GM12891 (cell line): ENCODE measurements around the gene MICALL2.

Source experiments
- DNase-seq: peaks from one replicate; pipeline ENCODE4 v3.0.0; 2011; ENCODE audit warnings: low spot score; ENCODE audit not compliant: insufficient read length
- FAIRE-seq: peaks from 2 replicates; lab custom pipeline; 2011; peaks lifted over from hg19 to GRCh38; lab: Jason Lieb, UNC
- PAX5 ChIP-seq: IDR thresholded peaks from 2 replicates; pipeline ENCODE4 v1.6.1; 2011; ENCODE audit warnings: low read length, moderate library complexity, mild to moderate bottlenecking; ENCODE audit not compliant: insufficient read depth, severe bottlenecking
- POLR2A ChIP-seq: IDR thresholded peaks from 2 replicates; pipeline ENCODE4 v1.6.1; 2011; ENCODE audit warnings: low read depth, low read length, control low read depth
- POLR2AphosphoS5 ChIP-seq: IDR thresholded peaks from 2 replicates; pipeline ENCODE4 v1.6.1; 2011; ENCODE audit warnings: low read depth, low read length, control low read depth
- POU2F2 ChIP-seq: IDR thresholded peaks from 2 replicates; pipeline ENCODE4 v1.6.1; 2011; ENCODE audit warnings: low read depth, mild to moderate bottlenecking, control low read depth, low read length, moderate library complexity
- SPI1 ChIP-seq: IDR thresholded peaks from 2 replicates; pipeline ENCODE4 v1.6.1; 2011; ENCODE audit warnings: low read depth, low read length, control low read depth
- TAF1 ChIP-seq: IDR thresholded peaks from 2 replicates; pipeline ENCODE4 v1.6.1; 2011; ENCODE audit warnings: low read depth, low read length, control low read depth

Gene MICALL2

DNA sequence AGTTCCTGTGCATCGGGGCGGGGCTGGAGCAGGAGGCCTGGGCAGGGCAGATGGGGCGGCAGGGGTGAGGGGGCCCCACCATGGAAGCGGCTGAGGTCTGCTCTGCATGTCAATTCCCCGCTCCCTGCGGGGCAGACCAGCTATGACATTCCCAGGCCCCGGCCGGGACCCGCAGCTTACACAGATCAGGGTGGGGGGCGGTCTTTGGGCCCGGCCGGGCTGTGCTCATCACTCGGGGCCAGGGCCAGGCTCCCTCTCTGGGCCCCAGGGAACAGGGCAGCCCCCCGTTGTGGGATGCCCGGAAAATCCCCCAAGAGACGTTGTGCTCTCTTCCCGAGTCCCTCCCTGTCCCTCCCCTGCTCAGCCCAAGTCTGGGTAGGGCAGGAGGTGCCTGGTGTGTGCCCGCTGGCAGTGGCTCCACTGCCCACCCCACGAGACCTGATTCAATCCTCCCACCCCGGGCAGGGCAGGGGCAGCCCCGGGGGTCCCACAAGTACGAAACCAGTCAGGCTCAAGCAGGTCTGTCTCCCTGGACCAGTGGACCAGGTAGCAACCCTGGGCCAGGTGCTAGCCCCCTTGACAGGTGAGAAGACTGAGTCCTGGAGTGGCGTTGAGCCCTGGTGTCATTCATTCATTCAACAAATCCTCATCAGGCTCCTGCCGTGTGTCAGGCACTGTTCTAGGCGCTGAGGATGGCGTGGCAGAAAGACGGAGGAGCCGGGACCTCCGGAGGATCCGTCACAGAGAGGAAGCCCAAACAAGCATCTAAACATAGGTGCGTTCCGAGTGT, 29.0 kb downstream of the MICALL2 start:
- DNase-seq: no peak
- FAIRE-seq: no peak
- TF ChIP-seq PAX5 (no peak), TAF1 (no peak), SPI1 (no peak), POU2F2 (no peak), POLR2A (no peak), POLR2AphosphoS5 (no peak)

DNA sequence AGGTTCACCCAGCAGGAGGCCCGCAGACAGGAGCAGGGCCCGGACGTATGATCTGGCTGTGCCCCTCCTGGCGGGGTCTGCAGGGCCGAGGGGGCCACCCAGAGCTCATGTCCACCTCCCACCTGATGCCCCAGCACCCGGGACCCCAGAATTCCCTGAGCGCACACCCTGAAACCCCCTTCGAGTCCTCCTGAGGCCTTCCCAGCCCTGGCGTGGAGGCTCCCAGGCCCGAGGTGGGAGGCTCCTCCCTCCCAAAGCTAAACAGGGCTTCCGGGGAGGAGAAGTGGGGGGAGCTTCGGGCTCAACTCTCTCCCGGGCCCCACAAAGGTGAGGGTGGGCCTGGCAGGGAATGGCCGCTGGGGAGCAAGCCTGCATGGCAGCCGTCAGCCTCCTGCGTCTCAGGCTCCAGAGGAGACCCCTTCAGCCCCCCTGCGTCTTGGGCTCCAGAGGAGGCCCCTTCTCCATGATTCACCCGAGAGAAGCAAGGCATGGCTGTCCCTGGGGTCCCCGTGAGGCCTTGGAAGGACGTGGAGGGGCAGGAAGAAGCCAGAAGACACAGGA, 30.2 kb downstream of the MICALL2 start:
- TF ChIP-seq PAX5 (no peak), POLR2A (no peak), SPI1 (no peak), TAF1 (no peak), POU2F2 (no peak), POLR2AphosphoS5 (no peak)
- FAIRE-seq (no peak), DNase-seq (no peak)

DNA sequence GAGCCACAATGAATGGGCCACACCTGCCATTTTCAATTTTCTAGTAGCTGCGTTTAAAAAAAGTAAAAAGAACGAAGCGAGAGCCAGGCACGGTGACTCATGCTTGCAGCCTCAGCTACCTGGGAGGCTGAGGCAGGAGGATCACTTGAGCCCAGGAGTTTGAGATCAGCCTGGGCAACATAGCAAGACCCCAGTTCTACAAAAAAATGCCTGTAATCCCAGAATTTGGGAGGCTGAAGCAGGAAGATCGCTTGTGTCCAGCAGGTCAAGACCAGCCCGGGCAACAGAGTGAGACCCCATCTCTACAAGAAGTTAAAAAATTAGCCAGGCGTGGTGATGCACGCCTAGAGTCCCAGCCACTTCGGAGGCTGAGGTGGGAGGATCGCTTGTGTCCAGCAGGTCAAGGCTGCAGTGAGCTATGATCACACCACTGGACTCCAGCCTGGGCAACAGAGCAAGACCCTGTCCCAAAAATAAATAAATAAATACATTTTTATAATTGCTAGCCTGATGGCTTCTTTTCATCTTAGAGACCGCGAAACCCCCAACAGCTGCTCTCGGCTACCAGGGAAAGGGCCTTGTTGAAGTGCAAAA, 32.1 kb downstream of the MICALL2 start:
- DNase-seq: no peak
- FAIRE-seq: no peak
- TF ChIP-seq POU2F2 (no peak), SPI1 (no peak), POLR2A (no peak), POLR2AphosphoS5 (no peak), PAX5 (no peak), TAF1 (no peak)

DNA sequence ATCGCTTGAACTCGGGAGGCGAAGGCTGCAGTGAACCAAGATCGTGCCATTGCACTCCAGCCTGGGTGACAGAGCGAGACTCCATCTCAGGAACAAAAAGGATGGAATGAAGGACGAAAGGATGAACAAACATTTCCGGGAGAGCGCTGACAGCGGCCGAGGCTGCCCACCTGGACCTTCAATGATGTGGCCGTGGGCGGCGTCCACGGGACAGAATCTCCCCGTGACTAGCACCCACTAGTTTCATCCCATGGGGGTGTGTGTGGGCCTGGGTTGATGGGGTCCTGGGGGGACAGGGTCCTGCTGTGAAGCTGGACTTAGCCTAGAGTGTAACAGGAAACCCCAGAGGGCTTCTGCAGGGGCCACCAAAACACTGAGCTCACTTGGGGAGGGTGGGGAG, 32.8 kb downstream of the MICALL2 start:
- TF ChIP-seq POLR2A: no peak
- no peak for TF ChIP-seq SPI1
- TF ChIP-seq POLR2AphosphoS5: no peak
- TF ChIP-seq TAF1: no peak
- no peak for DNase-seq
- FAIRE-seq: no peak

DNA sequence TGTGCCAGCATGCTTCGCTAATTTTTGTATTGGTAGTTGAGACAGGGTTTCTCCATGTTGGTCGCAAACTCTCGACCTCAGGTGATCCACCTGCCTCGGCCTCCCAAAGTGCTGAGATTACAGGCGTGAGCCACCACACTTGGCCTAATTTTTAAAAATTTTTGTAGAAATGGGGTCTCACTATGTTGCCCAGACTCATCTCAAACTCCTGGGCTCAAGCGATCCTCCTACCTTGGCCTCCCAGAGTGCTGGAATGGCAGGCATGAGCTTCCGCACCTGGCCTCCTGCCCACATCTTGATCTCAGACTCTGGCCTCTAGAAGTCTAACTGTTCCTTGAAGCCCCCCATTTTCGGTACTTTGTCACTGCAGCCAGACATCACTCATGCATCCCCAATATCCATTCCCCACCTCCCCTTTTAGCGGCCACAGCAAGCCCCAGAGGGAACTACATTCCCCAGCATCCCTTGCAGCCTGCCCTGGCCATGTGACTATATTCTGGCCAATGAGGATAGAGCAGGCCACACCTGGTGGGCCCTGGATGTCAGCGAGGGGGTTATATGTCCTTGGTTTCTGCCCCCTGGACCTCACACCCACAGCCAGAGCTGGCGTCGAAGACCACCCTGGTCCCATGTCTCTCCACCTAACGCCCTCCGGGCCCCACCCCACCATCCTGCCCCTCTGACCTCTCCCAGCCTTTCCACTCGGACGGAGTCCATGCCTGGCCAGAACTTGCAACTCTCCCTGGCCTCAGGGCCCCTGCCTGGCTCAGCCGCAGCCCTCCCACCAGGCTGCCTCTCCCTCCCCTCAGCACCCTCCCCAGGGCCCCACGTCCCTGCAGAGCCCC, 33.8 kb downstream of the MICALL2 start:
- FAIRE-seq (peak; percentile 65), DNase-seq (peak; percentile 65)
- TF ChIP-seq SPI1 (no peak), POLR2AphosphoS5 (no peak), PAX5 (no peak), POU2F2 (no peak), POLR2A (no peak), TAF1 (no peak)

DNA sequence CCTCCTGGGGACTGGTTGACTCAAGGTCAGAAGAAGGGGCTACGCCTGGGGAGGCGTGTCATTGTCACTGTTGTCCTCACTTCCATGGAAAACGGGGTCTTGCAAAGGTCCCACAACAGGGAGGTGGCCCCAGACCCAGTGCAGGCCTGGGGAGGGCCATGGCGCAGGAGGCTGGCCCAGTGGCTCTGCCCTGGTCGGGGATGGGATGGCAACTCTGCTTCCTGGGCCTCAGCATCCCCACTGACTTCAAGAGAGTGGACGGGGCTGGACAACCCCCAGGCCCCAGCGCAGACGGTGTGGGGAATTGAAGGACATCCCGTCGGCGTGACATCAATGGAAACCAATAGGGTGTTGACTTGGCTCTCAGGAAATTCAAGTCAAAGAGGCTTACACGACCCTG, 35.2 kb downstream of the MICALL2 start:
- no peak for FAIRE-seq
- TF ChIP-seq SPI1: no peak
- no peak for TF ChIP-seq POU2F2
- no peak for TF ChIP-seq PAX5
- no peak for TF ChIP-seq TAF1
- no peak for TF ChIP-seq POLR2AphosphoS5
- no peak for TF ChIP-seq POLR2A
- no peak for DNase-seq

DNA sequence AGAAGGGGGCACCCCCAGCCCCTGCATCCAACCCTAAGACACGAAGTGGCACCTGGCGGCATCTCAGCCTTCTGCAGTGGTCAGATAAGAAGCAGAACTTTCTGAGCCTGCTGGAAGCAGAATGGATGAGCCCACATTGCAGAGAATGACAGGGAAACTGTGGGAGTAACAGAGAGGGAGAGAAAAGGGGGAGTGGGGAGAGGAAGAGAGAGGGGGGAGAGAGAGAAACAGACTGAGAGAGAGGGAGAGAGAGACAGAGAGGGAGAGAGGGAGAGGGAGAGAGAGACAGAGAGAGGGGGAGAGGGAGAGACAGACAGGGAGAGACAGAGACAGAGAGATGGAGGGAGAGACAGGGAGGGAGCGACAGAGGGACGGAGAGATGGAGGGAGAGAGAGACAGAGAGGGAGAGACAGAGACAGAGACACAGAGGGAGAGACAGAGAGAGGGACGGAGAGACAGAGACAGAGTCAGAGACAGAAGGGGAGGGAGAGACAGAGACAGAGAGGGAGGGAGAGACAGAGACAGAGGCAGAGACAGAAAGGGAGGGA, 35.9 kb downstream of the MICALL2 start:
- FAIRE-seq: no peak
- no peak for DNase-seq
- no peak for TF ChIP-seq POLR2AphosphoS5
- TF ChIP-seq SPI1: no peak
- no peak for TF ChIP-seq TAF1
- no peak for TF ChIP-seq POLR2A
- TF ChIP-seq POU2F2: no peak
- TF ChIP-seq PAX5: no peak

DNA sequence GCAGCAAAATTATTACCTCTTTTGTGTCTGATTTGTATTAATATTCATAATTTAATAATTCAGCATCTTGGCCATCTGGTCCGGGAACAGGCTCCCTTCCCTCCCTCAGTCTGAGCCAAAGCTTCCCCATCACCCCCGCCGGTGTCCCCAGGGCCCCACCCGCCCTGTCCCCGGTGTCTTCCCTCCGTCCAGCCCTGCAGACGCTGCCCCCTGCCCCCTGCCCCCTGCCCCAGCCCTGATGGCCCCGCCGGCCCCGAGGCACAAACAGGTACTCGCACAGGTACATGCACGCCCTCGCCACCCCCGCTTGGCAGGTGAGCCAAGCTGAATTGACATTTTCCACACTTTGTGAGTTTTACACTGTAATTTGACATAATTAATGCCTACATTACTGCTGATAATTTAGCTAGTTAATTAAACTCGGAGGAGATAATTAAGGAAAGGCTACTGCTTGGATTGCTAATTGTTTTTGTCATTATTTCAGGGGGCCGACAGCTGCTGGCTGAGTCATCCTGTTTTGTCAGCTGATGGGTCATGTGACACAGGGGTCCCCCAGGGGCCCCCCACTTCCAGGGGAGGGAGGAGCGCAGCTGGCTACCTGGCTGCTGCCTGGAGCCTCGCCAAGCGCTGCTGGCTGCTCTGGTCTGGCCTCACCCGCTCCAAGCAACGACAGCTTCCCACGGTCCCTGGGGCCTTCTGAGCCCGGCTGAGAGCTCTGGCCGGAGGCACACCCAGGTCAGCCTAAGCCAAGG, 36.6 kb downstream of the MICALL2 start:
- no peak for FAIRE-seq
- no peak for DNase-seq
- TF ChIP-seq TAF1: no peak
- no peak for TF ChIP-seq POU2F2
- no peak for TF ChIP-seq POLR2A
- no peak for TF ChIP-seq PAX5
- no peak for TF ChIP-seq POLR2AphosphoS5
- no peak for TF ChIP-seq SPI1
